GM12878 (cell line): ENCODE data around the gene TRDN. TPM values are rescaled to one million over a fixed set of nuclear protein-coding genes. Genes with fewer than 3 reads are reported as not detected.

ENCODE experiments used
- ATF3 ChIP-seq: IDR thresholded peaks from 2 replicates; pipeline ENCODE4 v1.6.1; 2011; ENCODE audit warnings: low read depth, mild to moderate bottlenecking, low read length, moderate library complexity, borderline replicate concordance; ENCODE audit errors: extremely low read depth
- RELA ChIP-seq: fragments of 450-650 bp; IDR thresholded peaks from 2 replicates; pipeline ENCODE4 v1.8.0; 2014; ENCODE audit warnings: borderline replicate concordance; ENCODE audit not compliant: partially characterized antibody
- REST ChIP-seq: IDR thresholded peaks from 2 replicates; pipeline ENCODE4 v1.6.1; 2012; ENCODE audit warnings: mild to moderate bottlenecking, low read depth, low read length
- ZBED1 ChIP-seq: IDR thresholded peaks from 2 replicates; pipeline ENCODE4 v1.6.1; 2016; ENCODE audit warnings: borderline replicate concordance
- ZBTB4 ChIP-seq: fragments of 450-650 bp; formaldehyde crosslinking; IDR thresholded peaks from 2 replicates; pipeline ENCODE4 v1.4.0; 2022; ENCODE audit warnings: mild to moderate bottlenecking, moderate library complexity
- ZNF687 ChIP-seq: fragments of 450-650 bp; IDR thresholded peaks from 2 replicates; pipeline ENCODE4 v1.6.1; 2017; ENCODE audit warnings: mild to moderate bottlenecking, moderate library complexity
- polyA plus RNA-seq, 11 experiments: library from polyadenylated mRNA; depleted of rRNA in 4 of 11; unstranded in 6 of 11; stranded (reverse) in 5 of 11; fragments of >200 nt; fragmentation: Nextera tagmentation in 4 of 11; fragmentation: Illumina TruSeq in 1 of 11; extraction: Ambion mirVana in 4 of 11; extraction: Trizol in 1 of 11; gene quantifications; 1 replicate in 1 of 11; 2 replicates in 10 of 11; pipeline versions ENCODE4 v1.2.1 to v1.2.3, GENCODE V29; 2011 to 2016; ENCODE audit warnings: inconsistent platforms in 2 of 11, missing spikeins in 2 of 11, low read depth in 1 of 11
- total RNA-seq, 4 experiments: library from RNA; depleted of rRNA in 3 of 4; stranded (reverse); fragments of >200 nt in 3 of 4; fragmentation: Illumina TruSeq in 1 of 4; extraction: Trizol in 1 of 4; gene quantifications; 2 replicates each; pipeline versions ENCODE4 v1.2.1 to v1.2.3, GENCODE V29; 2013 to 2021

The TRDN gene
- total and polyA plus RNA-seq, 10 of the 15 experiments (the other 5 are each of a cell fraction or from before 2014, with no cell fraction given) = not detected

GRCh38 chr6:123629258-123629941, 7.3 kb downstream of the TRDN start (continued):
- no peak for TF ChIP-seq REST
- TF ChIP-seq ATF3 = no peak
- no peak for TF ChIP-seq ZBED1
- no peak for TF ChIP-seq ZBTB4
- TF ChIP-seq RELA = no peak
- no peak for TF ChIP-seq ZNF687
